Glutamatergic neuron (in vitro differentiated cells): ENCODE data around the gene CDC42SE2. TPM values are rescaled to one million over a fixed set of nuclear protein-coding genes. Genes with fewer than 3 reads are reported as not detected.

Experiments
- DNase-seq: peaks from one replicate; pipeline ENCODE4 v3.0.0; 2022
- H3K27ac Mint-ChIP-seq: one replicate; pipeline ENCODE4 v1.8.0; 2020; ENCODE audit warnings: mild to moderate bottlenecking, mixed read lengths, inconsistent platforms; ENCODE audit not compliant: unreplicated experiment
- H3K27me3 Mint-ChIP-seq: one replicate; pipeline ENCODE4 v1.8.0; 2020; ENCODE audit warnings: mild to moderate bottlenecking, moderate library complexity, mixed read lengths, inconsistent platforms; ENCODE audit not compliant: unreplicated experiment
- H3K36me3 Mint-ChIP-seq: one replicate; pipeline ENCODE4 v1.8.0; 2020; ENCODE audit warnings: mild to moderate bottlenecking, mixed read lengths, inconsistent platforms; ENCODE audit not compliant: unreplicated experiment
- H3K4me1 Mint-ChIP-seq: one replicate; pipeline ENCODE4 v1.8.0; 2020; ENCODE audit warnings: mild to moderate bottlenecking, low read depth, mixed read lengths, inconsistent platforms; ENCODE audit not compliant: unreplicated experiment
- H3K4me3 Mint-ChIP-seq: one replicate; pipeline ENCODE4 v1.8.0; 2020; ENCODE audit warnings: mild to moderate bottlenecking, mixed read lengths, inconsistent platforms; ENCODE audit not compliant: unreplicated experiment
- H3K9me3 Mint-ChIP-seq: one replicate; pipeline ENCODE4 v1.8.0; 2020; ENCODE audit warnings: mild to moderate bottlenecking, moderate library complexity, mixed read lengths, inconsistent platforms; ENCODE audit not compliant: unreplicated experiment
- total RNA-seq: library from RNA; stranded (reverse); fragmentation: NEBNext Ultra II Directional; extraction: Animal tissue kit (Norgen Biotek cat#: 25700); gene quantifications from one replicate; pipeline ENCODE4 v1.2.1, GENCODE V29; 2021; ENCODE audit not compliant: unreplicated experiment
- TF ChIP-seq, protein P1 (sequence below): fragments of 200-600 bp; sonication (generic); IDR thresholded peaks from one replicate; pipeline ENCODE4 v1.5.0; 2021; ENCODE audit not compliant: partially characterized antibody, unreplicated experiment

CDC42SE2 gene
- total RNA-seq, 1 donor from 2014 or later = 15.5 TPM

DNA sequence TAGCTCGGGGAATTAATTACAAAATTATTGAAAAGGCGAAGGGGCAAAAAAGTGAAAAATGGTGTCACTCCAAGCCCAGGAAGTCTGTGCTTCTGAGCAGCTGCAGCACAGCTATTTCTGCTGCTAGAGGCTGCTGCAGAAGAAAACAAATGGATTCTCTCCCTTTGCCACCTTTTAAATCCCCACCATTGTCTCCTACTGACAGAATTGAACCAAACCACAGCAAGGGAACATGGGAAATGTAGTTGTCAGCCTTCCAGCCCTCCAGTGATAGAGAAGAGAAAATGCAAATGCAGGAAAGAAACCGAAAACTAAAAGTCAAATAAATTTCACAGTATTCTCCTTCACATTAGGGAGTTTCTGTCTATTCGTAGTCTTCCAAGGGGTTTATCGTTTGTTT lies 33.4 kb upstream of the CDC42SE2 start:
- Mint-ChIP-seq H3K4me3 (no peak overlapping the region), H3K27ac (no peak overlapping the region), H3K27me3 (peaks cover 2% of the 10 kb centered on the region), H3K4me1 (peaks cover 4% of the 10 kb centered on the region), H3K9me3 (no peaks in the 10 kb centered on the region), H3K36me3 (no peaks in the 10 kb centered on the region)
- no peak for DNase-seq
- TF ChIP-seq, protein P1, sequence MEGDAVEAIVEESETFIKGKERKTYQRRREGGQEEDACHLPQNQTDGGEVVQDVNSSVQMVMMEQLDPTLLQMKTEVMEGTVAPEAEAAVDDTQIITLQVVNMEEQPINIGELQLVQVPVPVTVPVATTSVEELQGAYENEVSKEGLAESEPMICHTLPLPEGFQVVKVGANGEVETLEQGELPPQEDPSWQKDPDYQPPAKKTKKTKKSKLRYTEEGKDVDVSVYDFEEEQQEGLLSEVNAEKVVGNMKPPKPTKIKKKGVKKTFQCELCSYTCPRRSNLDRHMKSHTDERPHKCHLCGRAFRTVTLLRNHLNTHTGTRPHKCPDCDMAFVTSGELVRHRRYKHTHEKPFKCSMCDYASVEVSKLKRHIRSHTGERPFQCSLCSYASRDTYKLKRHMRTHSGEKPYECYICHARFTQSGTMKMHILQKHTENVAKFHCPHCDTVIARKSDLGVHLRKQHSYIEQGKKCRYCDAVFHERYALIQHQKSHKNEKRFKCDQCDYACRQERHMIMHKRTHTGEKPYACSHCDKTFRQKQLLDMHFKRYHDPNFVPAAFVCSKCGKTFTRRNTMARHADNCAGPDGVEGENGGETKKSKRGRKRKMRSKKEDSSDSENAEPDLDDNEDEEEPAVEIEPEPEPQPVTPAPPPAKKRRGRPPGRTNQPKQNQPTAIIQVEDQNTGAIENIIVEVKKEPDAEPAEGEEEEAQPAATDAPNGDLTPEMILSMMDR = no peak

DNA sequence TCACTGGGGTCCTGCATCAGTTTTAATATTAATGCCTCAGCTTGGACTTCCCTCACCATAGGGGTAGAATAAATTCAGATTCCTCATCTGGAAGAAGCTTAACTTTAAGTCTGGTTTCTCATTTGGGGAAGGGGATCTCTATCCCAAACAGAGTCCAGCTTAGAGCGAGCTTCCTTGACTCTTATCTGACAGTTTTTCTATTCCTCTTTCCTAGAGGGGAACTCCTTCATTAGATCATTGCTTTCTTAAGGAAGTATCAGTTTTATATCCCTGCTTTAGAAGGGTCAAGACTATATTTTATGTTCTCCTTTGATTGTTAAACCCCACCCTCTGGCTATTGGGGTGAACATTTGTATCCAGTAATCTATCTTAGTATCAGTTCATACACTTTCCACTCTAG lies 24.2 kb upstream of the CDC42SE2 start:
- no peaks in the 10 kb centered on the region for H3K4me1 Mint-ChIP-seq
- no peaks in the 10 kb centered on the region for H3K27me3 Mint-ChIP-seq
- no peaks in the 10 kb centered on the region for H3K36me3 Mint-ChIP-seq
- no peak for DNase-seq
- H3K9me3 Mint-ChIP-seq = no peaks in the 10 kb centered on the region
- no peak overlapping the region for H3K27ac Mint-ChIP-seq
- TF ChIP-seq, protein P1 = no peak
- no peak overlapping the region for H3K4me3 Mint-ChIP-seq

DNA sequence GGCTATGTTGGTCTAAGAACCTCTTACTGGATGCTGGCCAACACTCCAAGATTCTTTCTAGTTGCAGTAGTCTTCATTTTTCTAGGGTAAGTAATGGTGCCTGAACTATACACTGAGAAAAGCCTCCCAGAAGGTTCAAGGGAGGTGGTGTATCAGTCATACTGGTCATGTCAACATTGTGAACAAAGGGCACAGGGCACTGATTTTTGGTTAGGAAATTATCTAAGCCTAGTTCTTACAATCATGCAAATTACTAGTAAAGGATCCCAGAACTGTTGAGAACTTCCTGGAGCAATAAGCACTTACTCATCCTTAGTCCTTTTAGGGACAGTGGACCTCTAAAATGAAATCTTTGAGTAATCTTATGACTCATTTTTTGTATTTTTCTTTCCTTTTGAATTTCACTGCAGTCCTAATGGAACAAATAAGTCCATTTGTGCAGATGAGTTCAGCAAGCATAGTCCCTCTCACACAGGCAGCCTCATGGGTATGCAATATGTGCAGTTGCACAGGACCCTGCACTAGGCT lies 21.1 kb upstream of the CDC42SE2 start:
- no peaks in the 10 kb centered on the region for H3K27me3 Mint-ChIP-seq

DNA sequence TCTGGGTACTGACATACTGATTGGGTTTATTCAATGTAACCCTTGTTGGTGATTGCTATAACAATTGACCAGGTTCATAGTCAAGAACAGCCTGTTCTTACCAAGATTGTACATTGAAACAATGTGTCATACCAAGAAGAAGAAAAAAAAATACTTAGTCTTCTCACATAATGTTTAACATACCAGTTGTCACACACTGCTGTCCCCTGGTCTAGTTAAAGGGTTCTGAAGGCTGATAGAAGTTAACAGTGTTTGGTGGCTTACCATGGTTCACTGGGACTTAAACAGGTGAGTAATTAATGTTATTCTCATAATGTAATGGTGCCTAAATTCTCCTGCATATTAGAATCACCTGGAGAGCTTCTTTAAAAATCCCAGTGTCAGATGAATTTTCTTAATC lies 18.5 kb upstream of the CDC42SE2 start:
- no peak for DNase-seq
- Mint-ChIP-seq H3K4me1 (no peaks in the 10 kb centered on the region), H3K27me3 (no peaks in the 10 kb centered on the region), H3K9me3 (no peaks in the 10 kb centered on the region), H3K27ac (no peak overlapping the region), H3K4me3 (no peak overlapping the region), H3K36me3 (no peaks in the 10 kb centered on the region)
- TF ChIP-seq, protein P1 = no peak

More for the DNA sequence above, 21.1 kb upstream of the CDC42SE2 start:
- Mint-ChIP-seq H3K9me3 (no peaks in the 10 kb centered on the region), H3K4me1 (no peaks in the 10 kb centered on the region), H3K36me3 (no peaks in the 10 kb centered on the region), H3K4me3 (no peak overlapping the region), H3K27ac (no peak overlapping the region)
- TF ChIP-seq, protein P1 = no peak
- DNase-seq = no peak

DNA sequence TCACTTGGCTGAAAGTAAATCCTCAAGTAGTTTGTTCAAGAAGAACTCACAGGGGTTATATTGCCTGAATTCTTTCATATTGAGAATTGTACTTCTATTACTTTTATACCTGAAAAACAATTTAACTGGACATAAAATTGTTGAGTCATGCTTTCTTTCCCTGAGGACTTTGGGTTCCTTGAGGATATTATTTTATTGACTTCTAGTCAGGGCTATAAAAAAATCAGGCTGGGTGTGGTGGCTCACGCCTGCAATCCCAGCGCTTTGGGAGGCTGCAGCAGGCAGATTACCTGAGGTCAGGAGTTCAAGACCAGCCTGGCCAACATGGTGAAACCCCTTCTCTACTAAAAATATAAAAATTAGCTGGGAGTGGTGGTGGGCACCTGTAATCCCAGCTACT lies 17.9 kb upstream of the CDC42SE2 start:
- H3K27ac Mint-ChIP-seq = no peak overlapping the region
- H3K4me3 Mint-ChIP-seq = no peak overlapping the region
- DNase-seq = no peak
- TF ChIP-seq, protein P1 = no peak
- no peaks in the 10 kb centered on the region for H3K36me3 Mint-ChIP-seq
- no peaks in the 10 kb centered on the region for H3K9me3 Mint-ChIP-seq
- no peaks in the 10 kb centered on the region for H3K27me3 Mint-ChIP-seq
- no peaks in the 10 kb centered on the region for H3K4me1 Mint-ChIP-seq
